Heart left ventricle (tissue), 13 donors: ENCODE measurements around the gene LTBP2.

Source experiments
- POLR2A ChIP-seq, 2 donors: fragments of 450-650 bp; IDR thresholded peaks; one replicate each; pipeline ENCODE4 v1.6.1; 2017; ENCODE audit warnings: antibody characterized with exemption in 2 of 2, mild to moderate bottlenecking in 2 of 2, moderate library complexity in 2 of 2
- TF ChIP-seq, protein P1 (sequence below), 12 donors: fragments of 200-600 bp; sonication (generic) in 4 of 12; IDR thresholded peaks; one replicate each; pipeline versions ENCODE4 v1.5.0 to v1.8.0; 2018 to 2022; ENCODE audit warnings: antibody characterized with exemption in 12 of 12, mild to moderate bottlenecking in 5 of 12
- donor health status: ischemic (EF 13 %, LVEDD 7.1; RV severe dilation, severe dysfunction).
- donor health status: DM: no; HTN: yes; CAD: no.
- donor health status: DM: no; HTN: no; CAD: no.
- donor health status: ischemic (EF 25% LVEDD 6.9; RV normal size, moderate dysfunction).
- donor health status: ischemic (EF 25% LVEDD 5.7; RV mildly dilated, moderate dysfunction).
- donor health status: ischemic (EF 35%, LVEDD 5.7; RV mildly dilated, moderate dysfunction).
- donor health status: nonischemic (EF 11% LVEDD 7.7; RV severe dilation, severe dysfunction).
- donor health status: DM: yes; HTN: yes; CAD: no.
- donor health status: PGD.
- donor health status: ischemic (EF 29% LVEDD 5.4; RV normal size, mild dysfunction).
- donor health status: nonischemic (EF 23%, LVEDD 6.1; RV moderate dilation, normal function).

GRCh38 chr14:74594606-74595005 lies 17.4 kb downstream of the LTBP2 start:
- TF ChIP-seq, protein P1, sequence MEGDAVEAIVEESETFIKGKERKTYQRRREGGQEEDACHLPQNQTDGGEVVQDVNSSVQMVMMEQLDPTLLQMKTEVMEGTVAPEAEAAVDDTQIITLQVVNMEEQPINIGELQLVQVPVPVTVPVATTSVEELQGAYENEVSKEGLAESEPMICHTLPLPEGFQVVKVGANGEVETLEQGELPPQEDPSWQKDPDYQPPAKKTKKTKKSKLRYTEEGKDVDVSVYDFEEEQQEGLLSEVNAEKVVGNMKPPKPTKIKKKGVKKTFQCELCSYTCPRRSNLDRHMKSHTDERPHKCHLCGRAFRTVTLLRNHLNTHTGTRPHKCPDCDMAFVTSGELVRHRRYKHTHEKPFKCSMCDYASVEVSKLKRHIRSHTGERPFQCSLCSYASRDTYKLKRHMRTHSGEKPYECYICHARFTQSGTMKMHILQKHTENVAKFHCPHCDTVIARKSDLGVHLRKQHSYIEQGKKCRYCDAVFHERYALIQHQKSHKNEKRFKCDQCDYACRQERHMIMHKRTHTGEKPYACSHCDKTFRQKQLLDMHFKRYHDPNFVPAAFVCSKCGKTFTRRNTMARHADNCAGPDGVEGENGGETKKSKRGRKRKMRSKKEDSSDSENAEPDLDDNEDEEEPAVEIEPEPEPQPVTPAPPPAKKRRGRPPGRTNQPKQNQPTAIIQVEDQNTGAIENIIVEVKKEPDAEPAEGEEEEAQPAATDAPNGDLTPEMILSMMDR (IDR thresholded peaks at IDR 0.05) = no peak
- TF ChIP-seq POLR2A (IDR thresholded peaks at IDR 0.05) = no peak
